Mesodermal cell (in vitro differentiated cells): Measurements from ENCODE around the gene RPS5.
"Not testable (repeated sequence)": the region's sequence is repeated elsewhere in the genome, so short reads cannot be mapped to it uniquely, and the experiment has no call there.

Source experiments
- H3K27ac ChIP-seq: 2 replicates; pipeline ENCODE4 v1.7.0; 2013; ENCODE audit warnings: mild to moderate bottlenecking, low read depth, low read length, moderate library complexity; ENCODE audit not compliant: severe bottlenecking
- H3K36me3 ChIP-seq: 2 replicates; pipeline ENCODE4 v1.7.1; 2013; ENCODE audit warnings: mild to moderate bottlenecking, low read length, moderate library complexity; ENCODE audit not compliant: control insufficient read depth, insufficient read depth
- H3K4me1 ChIP-seq: one replicate; pipeline ENCODE4 v1.7.1; 2013; ENCODE audit warnings: mild to moderate bottlenecking, low read length; ENCODE audit not compliant: insufficient read depth, control insufficient read depth, poor library complexity, severe bottlenecking
- H3K4me3 ChIP-seq: 2 replicates; pipeline ENCODE4 v1.7.0; 2013; ENCODE audit warnings: low read length, control low read depth, mild to moderate bottlenecking; ENCODE audit not compliant: insufficient read depth, poor library complexity, severe bottlenecking; ENCODE audit errors: extremely low read depth
- H3K9me3 ChIP-seq: 2 replicates; pipeline ENCODE4 v1.7.1; 2013; ENCODE audit warnings: mild to moderate bottlenecking, low read length, moderate library complexity; ENCODE audit not compliant: control insufficient read depth
- WGBS, 2 experiments: methylation state at CpG; one replicate each; pipeline ENCODE4 v1.1.5; 2013; ENCODE audit warnings: missing lambda C conversion rate in 2 of 2; ENCODE audit not compliant: insufficient coverage in 2 of 2; 5-methylcytosine and 5-hydroxymethylcytosine counted together

RPS5 gene

GRCh38 chr19:58361900-58362271, 25.2 kb upstream of the RPS5 start:
- Histone ChIP-seq H3K9me3 (no peaks in the 10 kb centered on the region), H3K4me1 (peaks cover 3% of the 10 kb centered on the region), H3K4me3 (peak overlapping the region; percentile 78), H3K36me3 (no peaks in the 10 kb centered on the region), H3K27ac (peak overlapping the region; percentile 92)
- WGBS, 2 experiments, result 2 to 3% methylated on average over 16 to 19 of the region's 28 CpGs

- 0 to 1% methylated on average over 69 to 74 of the region's 74 CpGs for WGBS, 2 experiments
- H3K4me3 ChIP-seq, result peak within 1 kb of the TSS; percentile 78
These were observed 24.6 kb upstream of the RPS5 start, which contains the start of gene ZNF497 for GRCh38 chr19:58362272-58362994. Gene ZNF497, minus strand, starts transcription at chr19:58362751. Its CDS starts 5,116 bp downstream, at chr19:58357635.

GRCh38 chr19:58364146-58364545, 22.9 kb upstream of the RPS5 start:
- Histone ChIP-seq H3K4me1 (peaks cover 3% of the 10 kb centered on the region), H3K27ac (no peak overlapping the region), H3K9me3 (no peaks in the 10 kb centered on the region), H3K36me3 (no peaks in the 10 kb centered on the region), H3K4me3 (no peak overlapping the region)
- 92% methylated on average over 4 to 5 of the region's 5 CpGs for WGBS, 2 experiments

More at GRCh38 chr19:58362272-58362994, 24.6 kb upstream of the RPS5 start, which contains the start of gene ZNF497:
- Histone ChIP-seq H3K9me3 (no peaks in the 10 kb centered on the region), H3K36me3 (no peaks in the 10 kb centered on the region), H3K4me1 (peaks cover 3% of the 10 kb centered on the region), H3K27ac (peak within 1 kb of the TSS; percentile 92)

- Histone ChIP-seq H3K36me3 (no peaks in the 10 kb centered on the region), H3K4me3 (no peak overlapping the region), H3K27ac (no peak overlapping the region), H3K4me1 (no peaks in the 10 kb centered on the region), H3K9me3 (no peaks in the 10 kb centered on the region)
- 90 to 94% methylated on average over 31 to 32 of the region's 32 CpGs for WGBS, 2 experiments
These were observed 20.3 kb upstream of the RPS5 start for GRCh38 chr19:58366585-58367430.

GRCh38 chr19:58367698-58368454, 19.2 kb upstream of the RPS5 start:
- Histone ChIP-seq H3K36me3 (no peaks in the 10 kb centered on the region), H3K4me3 (no peak overlapping the region), H3K4me1 (no peaks in the 10 kb centered on the region), H3K9me3 (no peaks in the 10 kb centered on the region), H3K27ac (no peak overlapping the region)
- 96 to 98% methylated on average over 92 to 106 of the region's 106 CpGs for WGBS, 2 experiments

GRCh38 chr19:58368561-58369360, 18.3 kb upstream of the RPS5 start:
- Histone ChIP-seq H3K36me3 (no peaks in the 10 kb centered on the region), H3K4me3 (no peak overlapping the region), H3K9me3 (no peaks in the 10 kb centered on the region), H3K27ac (no peak overlapping the region), H3K4me1 (no peaks in the 10 kb centered on the region)
- 94% methylated on average over 48 to 64 of the region's 68 CpGs for WGBS, 2 experiments

- H3K36me3 ChIP-seq, result no peaks in the 10 kb centered on the region
- H3K27ac ChIP-seq, result no peak overlapping the region
- no peaks in the 10 kb centered on the region for H3K9me3 ChIP-seq
- H3K4me3 ChIP-seq, result no peak overlapping the region
- no peaks in the 10 kb centered on the region for H3K4me1 ChIP-seq
- WGBS, 2 experiments, result 74 to 82% methylated on average over 14 to 15 of the region's 15 CpGs
These were observed 14.5 kb upstream of the RPS5 start for GRCh38 chr19:58372311-58373133.

- Histone ChIP-seq H3K9me3 (no peaks in the 10 kb centered on the region), H3K4me1 (no peaks in the 10 kb centered on the region), H3K36me3 (no peaks in the 10 kb centered on the region), H3K4me3 (no peak overlapping the region), H3K27ac (no peak overlapping the region)
- WGBS, 2 experiments, result 90 to 100% methylated on average over 2 of the region's 4 CpGs
These were observed 12.9 kb upstream of the RPS5 start for GRCh38 chr19:58374200-58374599.

GRCh38 chr19:58376724-58377123, 10.3 kb upstream of the RPS5 start:
- not testable (repeated sequence) for H3K27ac ChIP-seq, H3K36me3 ChIP-seq, H3K9me3 ChIP-seq, H3K4me3 ChIP-seq, H3K4me1 ChIP-seq
- WGBS, 2 experiments, result 98 to 100% methylated on average over 1 to 4 of the region's 7 CpGs
